ENCODE data around the gene ZC3H7B.

Gene ZC3H7B

GRCh38 chr22:41358927-41359326, 57.6 kb downstream of the ZC3H7B start:
- DNase-seq: no peak

GRCh38 chr22:41359376-41359775, 58.1 kb downstream of the ZC3H7B start:
- DNase-seq: no peak

GRCh38 chr22:41360126-41360525, 58.8 kb downstream of the ZC3H7B start:
- DNase-seq: no peak

GRCh38 chr22:41361716-41362310, 60.5 kb downstream of the ZC3H7B start:
- DNase-seq: no peak

DNA sequence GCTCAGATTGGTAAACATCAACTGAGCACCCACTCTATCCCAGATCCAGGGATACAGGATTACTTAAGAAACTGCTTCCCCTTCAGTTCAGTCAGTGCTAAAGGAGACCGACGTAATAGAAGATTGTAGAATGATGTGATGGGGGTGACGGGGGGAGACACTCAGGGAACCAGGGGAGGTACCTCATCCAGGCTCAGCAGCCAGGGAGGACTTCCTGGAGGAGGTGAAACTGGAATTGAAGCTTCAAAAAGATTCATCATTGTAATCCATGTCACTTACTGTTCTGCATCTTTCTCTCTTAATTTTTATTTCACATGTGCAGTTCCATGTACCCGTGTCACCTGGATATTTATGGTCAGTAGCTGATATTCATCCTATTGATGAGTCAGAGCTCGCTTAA, 61.3 kb downstream of the ZC3H7B start:
- no peak for DNase-seq

DNA sequence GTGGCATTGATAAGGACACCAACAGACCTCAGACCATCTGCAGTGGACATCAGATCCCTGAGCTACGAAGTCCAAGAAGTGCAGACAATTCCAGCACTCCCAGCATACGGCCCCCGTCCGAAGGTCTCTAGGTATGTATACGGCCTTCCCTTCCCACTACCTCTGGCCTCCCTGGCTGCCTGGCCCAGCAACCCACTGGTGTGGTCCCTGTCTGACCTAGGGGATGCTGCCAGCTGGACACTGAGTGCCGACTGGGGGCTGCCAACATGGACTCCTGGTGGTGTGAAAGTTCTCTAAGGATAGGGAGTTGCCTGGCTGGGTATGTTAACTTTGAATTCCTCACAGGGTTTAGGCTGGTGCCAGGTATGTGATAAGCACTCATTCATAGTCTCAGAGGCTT, 62.9 kb downstream of the ZC3H7B start:
- no peak for DNase-seq

DNA sequence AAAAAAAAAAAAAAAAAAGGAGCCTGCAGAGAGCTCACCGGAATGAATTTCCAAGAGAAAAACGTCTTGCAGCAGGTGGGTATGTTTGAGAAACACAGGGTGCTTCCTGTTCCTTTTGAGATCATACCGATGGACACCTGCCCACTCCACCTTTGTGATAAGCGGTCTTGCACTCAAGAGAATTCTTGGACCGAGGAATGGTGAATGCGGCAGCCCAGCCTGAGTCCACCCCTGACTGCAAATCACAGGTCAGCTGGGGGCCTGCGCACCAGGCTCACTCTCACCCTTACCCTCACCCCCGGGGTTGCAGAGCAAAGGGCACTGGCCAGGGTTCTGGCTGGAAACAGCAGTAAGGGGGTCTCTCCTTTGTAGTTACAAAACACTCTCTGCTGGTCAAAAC, 63.6 kb downstream of the ZC3H7B start:
- no peak for DNase-seq

- DNase-seq: no peak
Measured at GRCh38 chr22:41365425-41365824, 64.1 kb downstream of the ZC3H7B start.

GRCh38 chr22:41366323-41367029, 65.2 kb downstream of the ZC3H7B start:
- DNase-seq: no peak

- DNase-seq: no peak
Measured at GRCh38 chr22:41367039-41367679, 65.8 kb downstream of the ZC3H7B start.

DNA sequence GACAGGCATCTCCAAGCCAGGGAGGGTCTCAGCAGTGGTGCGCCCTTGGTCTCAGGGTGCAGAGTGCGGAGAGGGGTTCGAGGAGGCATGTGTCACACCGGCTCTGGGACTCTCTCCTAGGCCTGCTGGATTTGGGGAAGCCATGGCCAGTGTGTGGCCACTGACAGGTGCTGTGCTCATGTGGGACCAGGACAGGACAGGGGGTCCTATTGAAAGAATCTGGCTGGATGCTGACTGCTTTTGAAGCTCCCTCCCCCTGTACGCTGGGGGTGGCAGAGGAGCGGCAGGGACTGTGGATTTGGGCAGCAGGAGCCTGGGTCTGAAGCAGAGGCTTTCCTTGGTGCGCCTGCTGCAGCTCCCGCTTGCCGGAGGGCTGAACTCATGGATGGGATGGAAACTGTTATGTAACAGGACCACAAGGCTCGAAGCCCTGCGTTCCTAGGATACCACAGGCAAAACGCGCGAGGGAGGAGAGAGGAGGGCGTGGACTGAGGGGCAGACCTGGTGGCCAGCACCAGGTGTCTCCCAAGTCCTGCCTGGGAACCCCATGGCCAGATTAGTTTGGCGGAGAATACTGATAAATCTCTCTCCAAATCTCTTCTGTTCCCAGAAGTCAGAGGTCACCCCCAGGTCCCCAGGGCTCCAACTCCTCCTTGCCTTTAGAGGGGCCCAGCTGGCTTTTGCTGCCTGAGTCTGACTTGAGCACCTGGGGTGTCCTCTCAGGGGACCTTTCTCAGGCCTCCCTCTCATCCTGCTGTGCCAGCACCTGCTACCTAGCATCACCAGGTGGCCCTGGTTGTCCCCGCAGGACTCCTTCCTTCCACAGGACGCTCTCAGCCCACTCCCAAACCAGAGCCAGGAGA, 66.6 kb downstream of the ZC3H7B start:
- no peak for DNase-seq

- DNase-seq: no peak
Measured at GRCh38 chr22:41368543-41369423, 67.5 kb downstream of the ZC3H7B start.

- DNase-seq: no peak
Measured at GRCh38 chr22:41369424-41369745, 68.1 kb downstream of the ZC3H7B start.

- no peak for DNase-seq
Measured at GRCh38 chr22:41369837-41370236, 68.5 kb downstream of the ZC3H7B start.

DNA sequence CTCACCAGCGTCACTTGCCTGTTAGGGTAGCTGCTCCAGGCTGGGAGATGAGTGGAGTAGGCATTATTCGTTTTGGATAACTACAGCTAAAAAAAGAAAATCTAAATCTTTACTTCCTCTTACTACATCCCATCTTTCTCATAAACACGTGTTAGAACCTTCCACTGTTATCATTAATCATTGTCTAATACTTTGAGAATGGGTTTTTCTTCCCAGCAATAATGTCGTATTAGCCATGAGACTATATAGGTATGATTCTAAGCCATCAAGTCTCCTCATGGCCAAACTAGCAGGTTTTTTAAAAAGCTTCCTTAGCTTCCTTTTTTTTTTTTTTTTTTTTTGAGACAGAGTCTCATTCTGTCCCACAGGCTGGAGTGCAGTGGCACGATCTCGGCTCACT, 76.5 kb downstream of the ZC3H7B start:
- DNase-seq: no peak

GRCh38 chr22:41380993-41381328, 79.6 kb downstream of the ZC3H7B start:
- DNase-seq: no peak

- DNase-seq: peak; percentile 98 to 99
Measured at GRCh38 chr22:41381329-41382097, 80.2 kb downstream of the ZC3H7B start, which contains the start of gene TEF. TEF (plus strand) TSS chr22:41381942; CDS start chr22:41382045, 103 bp downstream.

GRCh38 chr22:41382098-41382578, 80.8 kb downstream of the ZC3H7B start:
- peak; percentile 61 to 71 for DNase-seq

DNA sequence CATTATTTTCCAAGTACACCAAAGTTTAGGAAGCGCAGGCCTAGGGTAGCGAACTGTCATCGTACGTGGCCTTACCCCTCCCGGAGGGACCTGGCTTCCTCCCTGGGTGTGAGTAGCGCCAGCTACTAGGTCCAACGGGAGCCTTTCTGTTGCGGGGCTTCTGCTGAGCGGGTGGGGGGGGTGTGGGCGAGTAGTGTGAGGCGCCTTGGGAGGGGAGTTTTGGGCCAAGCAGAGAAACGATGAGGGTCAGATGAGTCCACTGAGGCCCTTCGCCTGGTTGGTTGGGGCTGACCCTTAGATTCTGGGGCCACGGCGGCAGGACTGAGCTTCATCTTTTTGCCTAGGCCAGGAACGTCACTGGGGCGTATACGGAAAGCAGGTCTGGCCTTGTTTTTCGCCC, 81.3 kb downstream of the ZC3H7B start:
- DNase-seq: no peak

GRCh38 chr22:41383085-41383484, 81.8 kb downstream of the ZC3H7B start:
- no peak for DNase-seq

DNA sequence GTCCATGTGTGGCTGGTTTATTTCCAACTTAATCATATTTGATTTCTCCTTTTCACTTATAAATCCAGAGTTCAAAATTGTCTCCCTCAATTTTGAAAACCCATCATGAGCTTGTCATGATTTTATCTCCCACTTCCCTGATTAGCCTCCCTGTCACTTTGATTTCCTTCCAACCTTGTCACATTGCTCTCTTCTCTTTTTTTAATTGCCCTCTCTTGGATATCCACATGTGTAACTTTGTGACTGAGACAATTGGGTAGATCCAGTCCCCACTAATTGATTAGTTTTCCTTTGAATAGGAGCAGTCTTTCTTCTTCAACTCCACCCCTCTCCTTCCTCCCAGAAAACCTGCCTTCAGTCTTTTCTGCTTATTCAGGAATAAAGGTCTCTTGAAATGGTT, 82.8 kb downstream of the ZC3H7B start:
- no peak for DNase-seq

- DNase-seq: no peak
Measured at GRCh38 chr22:41387341-41387740, 86.0 kb downstream of the ZC3H7B start.

All from NCI-H1930 (cell line).